OCI-LY1 (cell line): ENCODE data around the gene PTPMT1.

Source experiments
- CTCF ChIP-seq: fragments of 200-600 bp; sonication (generic), shearing (Covaris generic); IDR thresholded peaks from 2 replicates; pipeline ENCODE4 v1.5.1; 2017; ENCODE audit warnings: mild to moderate bottlenecking, antibody characterized with exemption, low read length, moderate library complexity, mixed read lengths
- EZH2 ChIP-seq: fragments of 200-600 bp; sonication (generic), shearing (Covaris generic); IDR thresholded peaks from 2 replicates; pipeline ENCODE4 v1.8.0; 2017; ENCODE audit warnings: borderline replicate concordance, mixed run types, mild to moderate bottlenecking, antibody characterized with exemption, low read length, moderate library complexity, mixed read lengths

GRCh38 chr11:47592251-47592650 is 26.9 kb downstream of the PTPMT1 start:
- no peak for TF ChIP-seq CTCF
- TF ChIP-seq EZH2: no peak
